GM12875 (cell line): ENCODE data around the gene CBFB.
A peak's percentile ranks its signal among the peaks of the same experiment; 100 is the strongest.
"Not testable (repeated sequence)": the region's sequence is repeated elsewhere in the genome, so short reads cannot be mapped to it uniquely, and the experiment has no call there.

ENCODE experiments used
- H3K4me3 ChIP-seq: one replicate; pipeline ENCODE4 v1.5.1; 2011; ENCODE audit warnings: low read depth, low read length, control low read depth
- CTCF ChIP-seq: IDR thresholded peaks from 2 replicates; pipeline ENCODE4 v1.5.1; 2011; ENCODE audit warnings: low read depth, mild to moderate bottlenecking, control low read depth, inconsistent platforms, low read length, moderate library complexity, borderline replicate concordance; ENCODE audit not compliant: insufficient read depth

CBFB gene

GRCh38 chr16:67028696-67029253, at the start of gene CBFB:
Gene CBFB (plus strand): TSS chr16:67029149. CDS start chr16:67029408, 259 bp downstream.
- TF ChIP-seq CTCF: 0 out of 2 replicates have a peak, but pooled peaks have one; percentile 29
- peak within 1 kb of the TSS; percentile 74 for H3K4me3 ChIP-seq

- no peak overlapping the region for H3K4me3 ChIP-seq
- TF ChIP-seq CTCF: no peak
These were observed 45.9 kb upstream of the CBFB start for GRCh38 chr16:66983033-66983432.

- no peak for TF ChIP-seq CTCF
- H3K4me3 ChIP-seq: no peak overlapping the region
These were observed 44.0 kb upstream of the CBFB start for GRCh38 chr16:66984892-66985311.

- H3K4me3 ChIP-seq: no peak overlapping the region
- no peak for TF ChIP-seq CTCF
These were observed 42.4 kb upstream of the CBFB start for GRCh38 chr16:66986559-66986958.

GRCh38 chr16:66988197-66988788, 40.7 kb upstream of the CBFB start, which contains the start of gene CES4A:
Gene CES4A (plus strand): TSS chr16:66988589. CDS start chr16:66988773, 184 bp downstream.
- TF ChIP-seq CTCF: no peak
- no peak within 1 kb of the TSS for H3K4me3 ChIP-seq

GRCh38 chr16:66991545-66992077, 37.3 kb upstream of the CBFB start:
- TF ChIP-seq CTCF: no peak
- no peak overlapping the region for H3K4me3 ChIP-seq

GRCh38 chr16:66993558-66993957, 35.4 kb upstream of the CBFB start:
- H3K4me3 ChIP-seq: not testable (repeated sequence)
